ENCODE measurements around the gene ADAMTS16. TPM values are rescaled to one million over a fixed set of nuclear protein-coding genes. Genes with fewer than 3 reads are reported as not detected.

ADAMTS16 gene
- total RNA-seq, 4 donors from 2014 or later: not detected

- in situ Hi-C loops (cut with MboI; ENCODE audit: low sequenced_read_pairs in 4 of 4) (no loop called here), intact Hi-C loops (cut with DNase I; ENCODE audit: low total_unique reads) (no loop called here)
- TF ChIP-seq POLR2A (IDR thresholded peaks at IDR 0.05) (no peak), CTCF (IDR thresholded peaks at IDR 0.05 in 4 of 5, conservative IDR thresholded peaks at IDR 0.05 in 1 of 5) (no peak)
- Histone ChIP-seq H3K36me3 (no peaks in the 10 kb centered on the region), H3K27me3 (no peaks in the 10 kb centered on the region), H3K27ac (no peak overlapping the region), H3K9me3 (no peaks in the 10 kb centered on the region), H3K4me3 (no peak overlapping the region), H3K4me1 (peaks cover 6 to 8% of the 10 kb centered on the region in 2 donors)
- DNase-seq (no peak), ATAC-seq (no peak)
These were observed 187.0 kb downstream of the ADAMTS16 start for GRCh38 chr5:5327126-5327525.

GRCh38 chr5:5330728-5331452 lies 190.8 kb downstream of the ADAMTS16 start:
- no peaks in the 10 kb centered on the region for H3K36me3 ChIP-seq
- TF ChIP-seq POLR2A (IDR thresholded peaks at IDR 0.05) (no peak), CTCF (IDR thresholded peaks at IDR 0.05 in 4 of 5, conservative IDR thresholded peaks at IDR 0.05 in 1 of 5) (no peak)
- no peaks in the 10 kb centered on the region for H3K9me3 ChIP-seq
- H3K27me3 ChIP-seq: no peaks in the 10 kb centered on the region
- no peak overlapping the region for H3K27ac ChIP-seq
- peaks cover 6 to 10% of the 10 kb centered on the region in 2 donors for H3K4me1 ChIP-seq
- intact Hi-C loops (cut with DNase I; ENCODE audit: low total_unique reads): no loop called here
- ATAC-seq: no peak
- H3K4me3 ChIP-seq: no peak overlapping the region
- in situ Hi-C loops (cut with MboI; ENCODE audit: low sequenced_read_pairs in 4 of 4): no loop called here
- DNase-seq: no peak

- ATAC-seq (no peak), DNase-seq (no peak)
- no peaks in the 10 kb centered on the region for H3K27me3 ChIP-seq
- no peak for TF ChIP-seq CTCF (IDR thresholded peaks at IDR 0.05 in 4 of 5, conservative IDR thresholded peaks at IDR 0.05 in 1 of 5)
- no peak for TF ChIP-seq POLR2A (IDR thresholded peaks at IDR 0.05)
- peaks cover 6 to 10% of the 10 kb centered on the region in 2 donors for H3K4me1 ChIP-seq
- H3K36me3 ChIP-seq: no peaks in the 10 kb centered on the region
- H3K4me3 ChIP-seq: no peak overlapping the region
- no peak overlapping the region for H3K27ac ChIP-seq
- no peaks in the 10 kb centered on the region for H3K9me3 ChIP-seq
- intact Hi-C loops (cut with DNase I; ENCODE audit: low total_unique reads) (no loop called here), in situ Hi-C loops (cut with MboI; ENCODE audit: low sequenced_read_pairs in 4 of 4) (no loop called here)
These were observed 191.7 kb downstream of the ADAMTS16 start for GRCh38 chr5:5331848-5332247.

- TF ChIP-seq CTCF (IDR thresholded peaks at IDR 0.05 in 4 of 5, conservative IDR thresholded peaks at IDR 0.05 in 1 of 5): no peak
- TF ChIP-seq POLR2A (IDR thresholded peaks at IDR 0.05): no peak
- no peaks in the 10 kb centered on the region for H3K9me3 ChIP-seq
- no peak overlapping the region for H3K4me3 ChIP-seq
- no peaks in the 10 kb centered on the region for H3K27me3 ChIP-seq
- no peaks in the 10 kb centered on the region for H3K36me3 ChIP-seq
- in situ Hi-C loops (cut with MboI; ENCODE audit: low sequenced_read_pairs in 4 of 4) (no loop called here), intact Hi-C loops (cut with DNase I; ENCODE audit: low total_unique reads) (no loop called here)
- no peak for DNase-seq
- no peak for ATAC-seq
- H3K4me1 ChIP-seq: peaks cover 6 to 10% of the 10 kb centered on the region in 2 donors
- H3K27ac ChIP-seq: no peak overlapping the region
These were observed 192.2 kb downstream of the ADAMTS16 start for GRCh38 chr5:5332287-5332686.

- TF ChIP-seq CTCF (IDR thresholded peaks at IDR 0.05 in 4 of 5, conservative IDR thresholded peaks at IDR 0.05 in 1 of 5) (no peak), POLR2A (IDR thresholded peaks at IDR 0.05) (no peak)
- no peaks in the 10 kb centered on the region for H3K36me3 ChIP-seq
- intact Hi-C loops (cut with DNase I; ENCODE audit: low total_unique reads): no loop called here
- H3K9me3 ChIP-seq: no peaks in the 10 kb centered on the region
- H3K27me3 ChIP-seq: no peaks in the 10 kb centered on the region
- peaks cover 6 to 16% of the 10 kb centered on the region in 2 donors for H3K4me1 ChIP-seq
- H3K27ac ChIP-seq: no peak overlapping the region
- ATAC-seq (no peak), DNase-seq (no peak)
- in situ Hi-C loops (cut with MboI; ENCODE audit: low sequenced_read_pairs in 4 of 4): no loop called here
- H3K4me3 ChIP-seq: no peak overlapping the region
These were observed 195.0 kb downstream of the ADAMTS16 start for GRCh38 chr5:5335107-5335506.
